Mucosa of stomach (tissue), 1 donor: ENCODE data around the gene KRTAP10-10.
"Not testable (repeated sequence)": the region's sequence is repeated elsewhere in the genome, so short reads cannot be mapped to it uniquely, and the experiment has no call there.

Experiments used
- H3K27me3 ChIP-seq: one replicate; pipeline ENCODE4 v1.7.0; 2013; ENCODE audit warnings: mild to moderate bottlenecking, low read length; ENCODE audit not compliant: control insufficient read depth, insufficient read depth
- H3K36me3 ChIP-seq: one replicate; pipeline ENCODE4 v1.7.0; 2013; ENCODE audit warnings: low read length; ENCODE audit not compliant: control insufficient read depth, insufficient read depth
- H3K4me1 ChIP-seq: one replicate; pipeline ENCODE4 v1.7.0; 2013; ENCODE audit warnings: mild to moderate bottlenecking, low read length; ENCODE audit not compliant: control insufficient read depth, insufficient read depth
- H3K4me3 ChIP-seq: one replicate; pipeline ENCODE4 v1.7.0; 2013; ENCODE audit warnings: low read length
- H3K9ac ChIP-seq: one replicate; pipeline ENCODE4 v1.7.0; 2013; ENCODE audit warnings: mild to moderate bottlenecking, low read length, moderate library complexity
- H3K9me3 ChIP-seq: one replicate; pipeline ENCODE4 v1.7.0; 2013; ENCODE audit warnings: mild to moderate bottlenecking, low read length, moderate library complexity; ENCODE audit not compliant: control insufficient read depth
- donor health status: Pancreatic carcinoma.

The KRTAP10-10 gene

DNA sequence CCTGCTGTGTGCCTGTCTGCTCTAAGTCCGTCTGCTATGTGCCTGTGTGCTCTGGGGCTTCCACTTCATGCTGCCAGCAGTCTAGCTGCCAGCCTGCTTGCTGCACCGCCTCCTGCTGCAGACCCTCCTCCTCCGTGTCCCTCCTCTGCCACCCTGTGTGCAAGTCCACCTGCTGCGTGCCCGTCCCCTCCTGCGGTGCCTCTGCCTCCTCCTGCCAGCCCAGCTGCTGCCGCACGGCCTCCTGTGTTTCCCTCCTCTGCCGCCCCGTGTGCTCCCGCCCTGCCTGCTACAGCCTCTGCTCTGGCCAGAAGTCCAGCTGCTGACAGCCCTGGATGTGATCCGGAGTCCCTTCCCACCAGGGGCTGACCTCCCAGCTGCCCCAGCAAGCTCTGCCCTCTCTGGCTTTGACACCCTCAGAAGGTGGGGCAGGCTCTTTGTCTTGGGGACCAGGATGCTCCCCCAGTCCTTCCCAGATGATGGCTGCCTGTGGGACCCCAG, 744 bp downstream of the KRTAP10-10 start:
- not testable (repeated sequence) for H3K9me3 ChIP-seq, H3K4me1 ChIP-seq, H3K36me3 ChIP-seq, H3K9ac ChIP-seq, H3K4me3 ChIP-seq, H3K27me3 ChIP-seq

DNA sequence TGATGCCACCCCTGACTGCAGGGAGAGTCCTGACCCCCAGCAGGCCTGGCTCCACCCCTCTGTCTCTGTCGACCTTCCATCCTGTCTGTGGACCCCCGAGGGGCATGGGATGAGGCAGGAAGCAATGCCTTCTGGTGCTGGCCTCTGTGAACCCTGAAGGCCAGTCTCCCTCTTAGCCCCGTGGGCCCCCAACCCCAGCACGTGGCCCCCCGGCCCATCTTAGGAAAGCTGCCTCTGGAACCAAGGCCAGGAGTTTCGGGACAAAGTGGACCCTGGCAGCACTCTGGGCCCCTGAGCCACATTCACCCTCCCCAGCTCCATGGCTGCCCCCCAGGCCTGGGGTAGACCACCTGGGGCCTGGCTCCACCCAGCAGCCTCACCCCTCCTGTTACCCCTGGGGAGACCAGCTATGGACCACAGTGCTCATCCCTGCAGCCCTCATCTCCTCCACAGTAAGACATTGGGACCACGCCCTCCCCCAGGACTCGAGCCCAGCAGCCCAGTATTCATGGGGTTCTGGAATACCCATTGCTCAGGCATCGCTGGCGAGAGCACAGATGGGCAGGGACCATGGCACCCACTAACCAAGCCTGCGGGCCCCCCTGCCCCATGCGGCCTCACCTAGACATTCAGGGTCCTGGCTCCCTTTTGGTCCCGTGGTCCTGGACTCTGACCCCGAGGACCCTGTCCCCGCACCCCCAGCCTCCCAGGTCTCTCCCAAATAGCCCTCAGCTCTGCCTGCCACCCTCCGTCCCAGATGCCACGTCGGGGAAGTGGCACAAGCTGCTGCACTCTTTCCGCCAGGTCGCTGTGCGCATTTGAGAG, 1.6 kb downstream of the KRTAP10-10 start:
- H3K4me1 ChIP-seq, H3K27me3 ChIP-seq, H3K9ac ChIP-seq, H3K4me3 ChIP-seq, H3K36me3 ChIP-seq, H3K9me3 ChIP-seq: not testable (repeated sequence)

DNA sequence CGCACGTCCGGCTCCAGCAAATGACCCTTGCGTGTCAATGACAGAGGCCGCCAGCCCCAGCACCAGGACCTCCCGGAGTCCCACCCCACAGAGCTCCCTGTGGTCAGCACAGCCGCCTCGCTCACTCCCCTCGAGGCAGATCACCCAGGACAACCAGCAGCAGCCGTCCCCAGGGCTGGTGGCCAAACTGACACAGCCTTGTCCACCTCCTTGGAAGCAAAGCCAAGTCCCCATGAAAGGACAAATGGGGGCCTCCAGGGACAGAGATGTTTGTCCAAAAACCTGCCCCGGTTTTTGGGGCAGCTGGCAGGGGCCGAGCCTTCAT, 2.1 kb downstream of the KRTAP10-10 start:
- H3K9me3 ChIP-seq = no peaks in the 10 kb centered on the region
- H3K9ac ChIP-seq = no peak overlapping the region
- H3K36me3 ChIP-seq = no peaks in the 10 kb centered on the region
- no peak overlapping the region for H3K4me3 ChIP-seq
- H3K27me3 ChIP-seq = peaks cover 3% of the 10 kb centered on the region
- no peaks in the 10 kb centered on the region for H3K4me1 ChIP-seq

DNA sequence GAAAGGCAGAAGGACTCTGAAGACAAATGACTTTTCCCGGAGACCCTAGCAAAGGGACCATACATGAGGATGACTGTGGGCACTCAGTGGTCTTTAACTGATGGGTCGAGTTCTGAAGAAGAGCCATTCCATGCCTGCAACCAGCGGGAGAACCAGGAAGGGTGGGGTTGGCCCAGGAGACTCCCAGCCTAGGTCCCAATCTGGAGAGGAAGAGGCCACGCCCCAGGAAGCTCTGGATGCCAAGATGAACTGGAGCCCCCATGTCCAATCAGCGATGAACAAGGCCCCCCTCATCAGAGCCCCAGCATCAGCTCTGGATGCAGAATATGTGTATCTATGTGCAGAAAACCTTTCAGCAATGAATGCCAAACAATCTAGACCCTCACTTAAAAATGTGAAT, 3.6 kb downstream of the KRTAP10-10 start:
- no peaks in the 10 kb centered on the region for H3K36me3 ChIP-seq
- H3K9ac ChIP-seq = no peak overlapping the region
- peaks cover 3% of the 10 kb centered on the region for H3K27me3 ChIP-seq
- no peak overlapping the region for H3K4me3 ChIP-seq
- no peaks in the 10 kb centered on the region for H3K9me3 ChIP-seq
- H3K4me1 ChIP-seq = no peaks in the 10 kb centered on the region

DNA sequence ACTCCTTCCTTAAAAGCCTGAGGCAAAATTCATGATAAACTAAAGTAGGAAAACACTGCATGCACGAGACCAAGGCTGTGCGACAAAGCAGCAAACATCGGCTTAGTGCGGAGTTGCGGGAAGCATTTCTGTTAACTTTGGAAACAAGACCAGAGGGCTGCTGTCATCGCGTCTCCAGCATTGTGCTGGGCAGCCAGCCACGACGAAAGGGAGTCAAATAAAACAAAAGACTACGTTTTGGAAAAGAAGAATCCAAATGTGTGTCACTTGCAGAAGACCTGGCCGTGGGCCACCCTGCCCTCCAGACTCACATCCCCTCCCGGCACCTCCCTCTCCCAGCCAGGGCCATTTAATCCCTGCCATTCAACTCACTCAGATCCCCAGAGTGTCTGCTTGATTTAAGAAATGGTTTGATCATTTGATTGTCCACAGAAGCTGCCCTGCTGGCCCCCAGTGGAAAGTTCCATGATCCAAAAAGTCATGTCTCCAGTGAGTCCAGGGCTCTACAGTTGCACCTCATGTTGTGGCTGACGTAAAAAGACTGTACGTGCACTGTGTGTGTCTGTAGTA, 6.7 kb downstream of the KRTAP10-10 start:
- no peaks in the 10 kb centered on the region for H3K36me3 ChIP-seq
- H3K9ac ChIP-seq = no peak overlapping the region
- no peaks in the 10 kb centered on the region for H3K9me3 ChIP-seq
- no peaks in the 10 kb centered on the region for H3K4me1 ChIP-seq
- H3K4me3 ChIP-seq = no peak overlapping the region
- H3K27me3 ChIP-seq = peaks cover 3% of the 10 kb centered on the region

DNA sequence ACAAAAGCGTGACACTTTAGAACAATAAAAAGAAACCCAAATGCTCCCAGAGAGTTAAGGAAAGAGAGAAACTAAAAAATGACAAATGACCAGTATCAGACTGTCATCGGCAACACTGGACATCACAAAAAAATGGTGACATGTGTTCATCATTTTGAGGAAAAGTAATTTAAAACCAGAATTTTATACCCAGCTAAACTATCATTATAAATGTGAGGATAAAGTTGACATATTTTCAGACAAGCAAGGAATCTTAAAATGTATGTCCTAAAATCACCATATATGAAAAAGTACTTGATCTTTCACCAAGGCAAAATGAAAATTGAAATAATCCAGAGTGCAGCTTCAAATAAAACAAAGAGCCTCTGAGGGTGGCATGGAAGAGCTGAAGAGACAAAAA, 7.7 kb downstream of the KRTAP10-10 start:
- H3K4me3 ChIP-seq = no peak overlapping the region
- H3K9ac ChIP-seq = no peak overlapping the region
- H3K27me3 ChIP-seq = peaks cover 3% of the 10 kb centered on the region
- H3K9me3 ChIP-seq = no peaks in the 10 kb centered on the region
- H3K36me3 ChIP-seq = no peaks in the 10 kb centered on the region
- H3K4me1 ChIP-seq = no peaks in the 10 kb centered on the region

DNA sequence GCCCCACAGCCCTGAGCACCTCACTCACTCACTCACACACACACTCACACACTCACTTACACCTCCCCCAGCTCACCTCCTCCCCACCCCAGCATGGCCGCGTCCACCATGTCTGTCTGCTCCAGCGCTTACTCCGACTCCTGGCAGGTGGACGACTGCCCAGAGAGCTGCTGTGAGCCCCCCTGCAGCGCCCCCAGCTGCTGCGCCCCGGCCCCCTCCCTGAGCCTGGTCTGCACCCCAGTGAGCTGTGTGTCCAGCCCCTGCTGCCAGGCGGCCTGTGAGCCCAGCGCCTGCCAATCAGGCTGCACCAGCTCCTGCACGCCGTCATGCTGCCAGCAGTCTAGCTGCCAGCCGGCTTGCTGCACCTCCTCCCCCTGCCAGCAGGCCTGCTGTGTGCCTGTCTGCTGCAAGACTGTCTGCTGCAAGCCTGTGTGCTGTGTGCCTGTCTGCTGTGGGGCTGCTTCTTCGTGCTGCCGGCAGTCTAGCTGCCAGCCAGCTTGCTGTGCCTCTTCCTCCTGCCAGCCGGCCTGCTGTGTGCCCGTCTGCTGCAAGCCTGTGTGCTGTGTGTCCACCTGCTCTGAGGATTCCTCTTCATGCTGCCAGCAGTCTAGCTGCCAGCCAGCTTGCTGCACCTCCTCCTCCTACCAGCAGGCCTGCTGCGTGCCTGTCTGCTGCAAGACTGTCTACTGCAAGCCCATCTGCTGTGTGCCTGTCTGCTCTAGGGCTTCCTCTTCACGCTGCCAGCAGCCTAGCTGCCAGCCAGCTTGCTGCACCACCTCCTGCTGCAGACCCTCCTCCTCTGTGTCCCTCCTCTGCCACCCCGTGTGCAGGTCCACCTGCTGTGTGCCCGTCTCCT, 9.4 kb downstream of the KRTAP10-10 start, which contains the start of gene KRTAP10-11:
TSS of gene KRTAP10-11 (plus strand) at position 49 of the 856 bp plus-strand sequence. CDS start at position 94, 45 bp downstream.
- not testable (repeated sequence) for H3K4me3 ChIP-seq, H3K27me3 ChIP-seq, H3K4me1 ChIP-seq, H3K36me3 ChIP-seq, H3K9me3 ChIP-seq, H3K9ac ChIP-seq

DNA sequence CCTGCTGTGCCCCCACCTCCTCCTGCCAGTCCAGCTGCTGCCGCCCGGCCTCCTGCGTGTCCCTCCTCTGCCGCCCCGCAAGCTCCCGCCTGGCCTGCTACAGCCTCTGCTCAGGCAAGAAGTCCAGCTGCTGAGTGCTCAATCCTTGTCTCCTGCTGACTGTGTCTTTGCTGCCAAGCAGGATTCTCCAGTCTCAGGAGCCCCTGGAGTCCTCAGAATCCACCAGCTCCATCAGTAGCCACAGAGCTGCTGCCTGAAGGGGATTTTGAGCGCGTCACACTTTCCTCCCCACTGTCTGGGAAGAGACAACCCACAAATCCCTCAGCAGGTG, 10.0 kb downstream of the KRTAP10-10 start:
- Histone ChIP-seq H3K4me3 (no peak overlapping the region), H3K9ac (no peak overlapping the region), H3K27me3 (no peaks in the 10 kb centered on the region), H3K4me1 (no peaks in the 10 kb centered on the region), H3K36me3 (no peaks in the 10 kb centered on the region), H3K9me3 (no peaks in the 10 kb centered on the region)

DNA sequence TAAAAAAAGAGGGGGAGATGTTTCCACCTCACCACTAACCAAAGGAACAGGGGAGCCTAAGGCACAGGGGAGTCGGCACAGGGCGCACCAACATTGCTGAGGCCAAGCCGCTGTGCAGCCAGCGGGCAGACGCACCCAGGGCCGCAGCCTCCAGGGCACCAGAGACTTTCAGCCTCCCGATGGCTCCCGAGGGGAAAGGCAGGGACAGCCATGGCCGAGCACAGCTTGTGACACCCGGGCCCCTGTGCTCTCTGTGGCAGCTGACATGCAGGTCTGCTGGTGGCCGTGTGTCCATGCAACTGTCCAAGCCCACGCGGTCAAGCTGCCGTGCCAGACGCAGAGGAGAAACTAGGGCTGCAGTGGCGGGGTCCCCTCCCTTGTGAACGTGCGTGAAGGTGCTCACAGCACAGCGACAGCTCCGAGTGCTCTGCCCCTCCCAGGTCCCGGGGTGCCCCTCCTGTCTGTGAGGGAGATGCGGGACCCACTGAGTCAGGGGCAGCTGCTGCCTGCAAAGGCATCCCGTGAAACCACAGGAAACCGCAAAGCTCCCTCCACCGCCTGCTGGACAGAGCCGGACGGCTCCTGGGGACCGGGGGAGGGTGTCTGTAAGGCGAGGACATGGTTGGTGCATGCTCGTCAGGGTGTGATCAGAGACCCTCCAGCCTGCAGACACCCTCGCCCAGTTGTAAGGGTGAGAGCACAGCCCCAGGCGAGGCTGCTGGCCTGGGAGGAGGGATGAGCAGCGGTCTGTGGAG, 11.6 kb downstream of the KRTAP10-10 start:
- no peak overlapping the region for H3K4me3 ChIP-seq
- H3K36me3 ChIP-seq = no peaks in the 10 kb centered on the region
- no peak overlapping the region for H3K9ac ChIP-seq
- no peaks in the 10 kb centered on the region for H3K4me1 ChIP-seq
- H3K9me3 ChIP-seq = no peaks in the 10 kb centered on the region
- no peaks in the 10 kb centered on the region for H3K27me3 ChIP-seq

DNA sequence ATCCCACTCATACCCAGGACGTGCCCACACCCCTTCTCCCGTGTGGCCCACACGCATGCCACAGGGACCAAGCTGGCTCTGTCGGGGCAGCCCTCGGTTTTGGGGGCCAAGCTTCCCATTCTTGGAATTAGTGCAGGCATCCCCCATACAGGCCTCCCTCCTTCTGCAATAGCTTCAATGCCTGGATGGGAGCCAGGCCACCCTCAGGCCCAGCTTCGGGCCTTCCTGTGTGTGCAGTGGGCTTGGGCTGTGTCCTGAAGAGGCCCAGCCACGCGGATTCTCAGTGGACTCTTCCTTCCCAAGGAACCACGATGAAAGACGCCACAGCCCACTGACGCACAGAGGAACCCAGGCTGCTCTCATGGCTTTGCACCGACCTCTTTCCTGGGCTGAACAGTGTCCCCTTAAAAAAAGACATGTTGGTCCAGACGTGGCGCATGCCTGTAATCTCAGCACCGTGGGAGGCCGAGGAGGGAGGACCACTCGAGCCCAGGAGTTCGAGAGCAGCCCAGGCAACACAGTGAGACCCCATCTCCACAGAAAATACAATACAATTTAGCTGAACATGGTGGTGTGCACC, 12.5 kb downstream of the KRTAP10-10 start:
- H3K9ac ChIP-seq = no peak overlapping the region
- H3K27me3 ChIP-seq = no peaks in the 10 kb centered on the region
- no peaks in the 10 kb centered on the region for H3K9me3 ChIP-seq
- no peaks in the 10 kb centered on the region for H3K36me3 ChIP-seq
- no peaks in the 10 kb centered on the region for H3K4me1 ChIP-seq
- H3K4me3 ChIP-seq = no peak overlapping the region

DNA sequence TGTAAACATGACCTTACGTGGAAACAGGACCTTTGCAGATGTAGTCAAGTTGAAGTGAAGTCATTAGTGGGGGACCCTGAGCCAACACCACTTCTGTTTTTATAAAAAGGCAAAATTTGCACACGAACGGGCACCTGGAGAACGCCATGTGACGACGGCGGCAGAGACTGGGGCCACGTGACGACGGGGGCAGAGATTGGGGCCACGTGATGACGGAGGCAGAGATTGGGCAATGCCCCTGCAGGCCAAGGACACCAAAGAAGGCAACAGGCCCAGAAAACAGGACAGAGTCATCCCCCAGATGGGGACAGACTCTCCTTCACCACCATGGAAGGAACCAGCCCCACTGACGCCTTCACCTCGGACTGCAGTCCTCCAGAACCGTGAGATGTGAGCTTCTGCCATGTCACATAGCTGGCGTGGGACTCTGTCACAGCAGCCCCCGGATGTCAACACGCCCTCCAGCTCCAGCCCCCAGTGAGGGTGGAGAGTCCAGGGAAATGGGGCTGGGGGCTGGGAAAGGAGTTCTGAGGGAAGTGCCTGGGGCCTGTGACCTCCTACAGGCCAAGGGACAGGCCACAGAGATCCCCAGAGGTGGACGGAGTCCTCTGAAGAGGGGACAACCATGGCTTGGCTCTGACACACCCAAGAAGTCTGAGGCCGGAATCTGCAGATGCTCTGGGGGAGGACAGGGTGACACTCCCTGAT, 13.3 kb downstream of the KRTAP10-10 start:
- no peaks in the 10 kb centered on the region for H3K9me3 ChIP-seq
- H3K36me3 ChIP-seq = no peaks in the 10 kb centered on the region
- H3K4me1 ChIP-seq = no peaks in the 10 kb centered on the region
- H3K4me3 ChIP-seq = no peak overlapping the region
- no peak overlapping the region for H3K9ac ChIP-seq
- peaks cover 3% of the 10 kb centered on the region for H3K27me3 ChIP-seq
